Astrocyte (in vitro differentiated cells and primary cell): ENCODE results near the gene PIWIL1. TPM values are rescaled to one million over a fixed set of nuclear protein-coding genes. Genes with fewer than 3 reads are reported as not detected.

Experiments
- DNase-seq: peaks from one replicate; pipeline ENCODE4 v3.0.0-alpha.2; 2010; ENCODE audit warnings: low read depth
- FAIRE-seq: peaks from 2 replicates; lab custom pipeline; 2011; peaks lifted over from hg19 to GRCh38; lab: Jason Lieb, UNC
- H2AFZ ChIP-seq: 2 replicates; pipeline ENCODE4 v1.6.0; 2012; ENCODE audit warnings: low read depth, low read length, inconsistent platforms
- H3K27ac ChIP-seq: 2 replicates; pipeline ENCODE4 v1.5.1; 2011; ENCODE audit warnings: low read depth, low read length, inconsistent platforms
- H3K27me3 ChIP-seq: 2 replicates; pipeline ENCODE4 v1.6.0; 2011; ENCODE audit warnings: low read length, inconsistent platforms; ENCODE audit not compliant: insufficient read depth
- H3K36me3 ChIP-seq: 2 replicates; pipeline ENCODE4 v1.5.1; 2011; ENCODE audit warnings: low read length, inconsistent platforms; ENCODE audit not compliant: insufficient read depth
- H3K4me1 ChIP-seq: 2 replicates; pipeline ENCODE4 v1.5.1; 2011; ENCODE audit warnings: low read length, inconsistent platforms; ENCODE audit not compliant: insufficient read depth
- H3K4me2 ChIP-seq: 2 replicates; pipeline ENCODE4 v1.6.0; 2012; ENCODE audit warnings: low read length, inconsistent platforms
- H3K4me3 ChIP-seq: 2 replicates; pipeline ENCODE4 v1.5.1; 2011; ENCODE audit warnings: low read depth, mild to moderate bottlenecking, low read length, inconsistent platforms; ENCODE audit not compliant: insufficient read depth
- H3K79me2 ChIP-seq: 2 replicates; pipeline ENCODE4 v1.6.0; 2012; ENCODE audit warnings: mild to moderate bottlenecking, low read length, inconsistent platforms; ENCODE audit not compliant: insufficient read depth
- H3K9ac ChIP-seq: 2 replicates; pipeline ENCODE4 v1.6.0; 2012; ENCODE audit warnings: mild to moderate bottlenecking, low read length, inconsistent platforms
- H3K9me3 ChIP-seq: 2 replicates; pipeline ENCODE4 v1.5.1; 2012; ENCODE audit warnings: low read depth, mild to moderate bottlenecking, low read length, inconsistent platforms; ENCODE audit not compliant: insufficient read depth
- H4K20me1 ChIP-seq: 2 replicates; pipeline ENCODE4 v1.6.0; 2012; ENCODE audit warnings: low read length, inconsistent platforms; ENCODE audit not compliant: insufficient read depth
- H3K27ac Mint-ChIP-seq: one replicate; pipeline ENCODE4 v1.8.0; 2021; ENCODE audit warnings: mild to moderate bottlenecking, mixed read lengths; ENCODE audit not compliant: unreplicated experiment
- H3K27me3 Mint-ChIP-seq: one replicate; pipeline ENCODE4 v1.8.0; 2021; ENCODE audit warnings: low read depth, mixed read lengths; ENCODE audit not compliant: unreplicated experiment
- H3K36me3 Mint-ChIP-seq: one replicate; pipeline ENCODE4 v1.8.0; 2021; ENCODE audit warnings: low read depth, mixed read lengths; ENCODE audit not compliant: unreplicated experiment
- H3K4me1 Mint-ChIP-seq: one replicate; pipeline ENCODE4 v1.8.0; 2021; ENCODE audit warnings: low read depth, mixed read lengths; ENCODE audit not compliant: unreplicated experiment
- H3K4me3 Mint-ChIP-seq: one replicate; pipeline ENCODE4 v1.8.0; 2021; ENCODE audit warnings: mild to moderate bottlenecking, moderate library complexity, mixed read lengths; ENCODE audit not compliant: unreplicated experiment
- H3K9me3 Mint-ChIP-seq: one replicate; pipeline ENCODE4 v1.8.0; 2021; ENCODE audit warnings: mild to moderate bottlenecking, mixed read lengths; ENCODE audit not compliant: unreplicated experiment
- CTCF ChIP-seq: IDR thresholded peaks from 2 replicates; pipeline ENCODE4 v1.5.1; 2011; ENCODE audit warnings: low read depth, mild to moderate bottlenecking, inconsistent platforms, low read length, moderate library complexity; ENCODE audit not compliant: insufficient read depth
- EZH2 ChIP-seq: IDR thresholded peaks from 2 replicates; pipeline ENCODE4 v1.6.1; 2012; ENCODE audit warnings: mild to moderate bottlenecking, low read length, inconsistent platforms; ENCODE audit not compliant: insufficient read depth
- total RNA-seq: library from RNA; stranded (reverse); gene quantifications from 2 replicates; pipeline ENCODE4 v1.2.1, GENCODE V29; 2021

The PIWIL1 gene
- total RNA-seq, 1 donor from 2014 or later = not detected

- peaks cover 5% of the 10 kb centered on the region for H3K9me3 ChIP-seq
- no peaks in the 10 kb centered on the region for H3K4me1 ChIP-seq
- H3K9ac ChIP-seq = no peak overlapping the region
- no peak overlapping the region for H2AFZ ChIP-seq
- Mint-ChIP-seq H3K4me1 (no peaks in the 10 kb centered on the region), H3K27ac (no peak overlapping the region), H3K4me3 (no peak overlapping the region), H3K27me3 (no peaks in the 10 kb centered on the region), H3K36me3 (no peaks in the 10 kb centered on the region), H3K9me3 (peaks cover 7% of the 10 kb centered on the region)
- H4K20me1 ChIP-seq = no peaks in the 10 kb centered on the region
- H3K27me3 ChIP-seq = no peaks in the 10 kb centered on the region
- DNase-seq (no peak), FAIRE-seq (no peak)
- H3K79me2 ChIP-seq = no peaks in the 10 kb centered on the region
- TF ChIP-seq CTCF (no peak), EZH2 (no peak)
- no peak overlapping the region for H3K27ac ChIP-seq
- H3K4me3 ChIP-seq = no peak overlapping the region
- H3K36me3 ChIP-seq = no peaks in the 10 kb centered on the region
- H3K4me2 ChIP-seq = no peak overlapping the region
These were observed 6.8 kb downstream of the PIWIL1 start for GRCh38 chr12:130344529-130344928.

- no peaks in the 10 kb centered on the region for H3K79me2 ChIP-seq
These were observed 7.6 kb downstream of the PIWIL1 start for GRCh38 chr12:130345292-130345691.

More at GRCh38 chr12:130345292-130345691, 7.6 kb downstream of the PIWIL1 start:
- H3K27ac Mint-ChIP-seq = no peak overlapping the region
- Histone ChIP-seq H4K20me1 (no peaks in the 10 kb centered on the region), H3K4me2 (no peak overlapping the region), H3K4me3 (no peak overlapping the region), H3K27ac (no peak overlapping the region), H3K9ac (no peak overlapping the region), H2AFZ (no peak overlapping the region), H3K4me1 (no peaks in the 10 kb centered on the region), H3K9me3 (peaks cover 3% of the 10 kb centered on the region), H3K36me3 (no peaks in the 10 kb centered on the region), H3K27me3 (no peaks in the 10 kb centered on the region)
- H3K9me3 Mint-ChIP-seq = peaks cover 3% of the 10 kb centered on the region
- no peaks in the 10 kb centered on the region for H3K4me1 Mint-ChIP-seq
- TF ChIP-seq EZH2 (no peak), CTCF (no peak)
- FAIRE-seq (no peak), DNase-seq (no peak)
- H3K4me3 Mint-ChIP-seq = no peak overlapping the region
- H3K36me3 Mint-ChIP-seq = no peaks in the 10 kb centered on the region
- no peaks in the 10 kb centered on the region for H3K27me3 Mint-ChIP-seq
